Rectal smooth muscle tissue (tissue), 1 donor: ENCODE measurements around the gene TMED8.
"Not testable (repeated sequence)": the region's sequence is repeated elsewhere in the genome, so short reads cannot be mapped to it uniquely, and the experiment has no call there.

Experiments
- H3K27ac ChIP-seq: one replicate; pipeline ENCODE4 v1.7.0; 2013; ENCODE audit warnings: low read depth, low read length, inconsistent platforms
- H3K27me3 ChIP-seq: one replicate; pipeline ENCODE4 v1.7.0; 2013; ENCODE audit warnings: low read length; ENCODE audit not compliant: control insufficient read depth, insufficient read depth
- H3K36me3 ChIP-seq: one replicate; pipeline ENCODE4 v1.7.0; 2013; ENCODE audit warnings: low read length; ENCODE audit not compliant: control insufficient read depth, insufficient read depth
- H3K4me1 ChIP-seq: one replicate; pipeline ENCODE4 v1.7.0; 2013; ENCODE audit warnings: low read length; ENCODE audit not compliant: control insufficient read depth, insufficient read depth
- H3K4me3 ChIP-seq: one replicate; pipeline ENCODE4 v1.7.0; 2013; ENCODE audit warnings: low read length
- H3K9ac ChIP-seq: one replicate; pipeline ENCODE4 v1.7.0; 2013; ENCODE audit warnings: low read length

TMED8 gene

DNA sequence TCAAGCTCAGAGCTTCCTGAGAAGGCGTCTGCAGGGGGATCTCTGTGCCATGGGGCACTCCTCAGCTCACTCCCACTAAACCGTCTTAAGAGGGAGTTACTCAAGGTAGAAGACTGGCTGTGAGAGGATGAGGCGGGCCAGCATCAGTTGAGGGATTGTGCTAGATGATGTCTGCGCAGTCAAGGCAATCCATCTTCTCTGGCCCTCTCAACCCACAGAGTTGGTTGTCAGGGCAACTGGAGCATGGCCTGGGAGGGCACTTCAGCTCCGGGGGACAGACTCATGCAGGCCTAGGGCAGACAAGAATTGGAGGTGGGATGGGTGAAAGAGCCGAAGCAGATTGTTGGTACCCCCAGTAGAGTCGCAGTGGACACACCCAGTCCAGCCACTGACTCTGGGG, 47.0 kb downstream of the TMED8 start:
- H3K9ac ChIP-seq = no peak overlapping the region
- no peaks in the 10 kb centered on the region for H3K27me3 ChIP-seq
- H3K27ac ChIP-seq = no peak overlapping the region
- H3K4me1 ChIP-seq = no peaks in the 10 kb centered on the region
- H3K4me3 ChIP-seq = no peak overlapping the region
- no peaks in the 10 kb centered on the region for H3K36me3 ChIP-seq

DNA sequence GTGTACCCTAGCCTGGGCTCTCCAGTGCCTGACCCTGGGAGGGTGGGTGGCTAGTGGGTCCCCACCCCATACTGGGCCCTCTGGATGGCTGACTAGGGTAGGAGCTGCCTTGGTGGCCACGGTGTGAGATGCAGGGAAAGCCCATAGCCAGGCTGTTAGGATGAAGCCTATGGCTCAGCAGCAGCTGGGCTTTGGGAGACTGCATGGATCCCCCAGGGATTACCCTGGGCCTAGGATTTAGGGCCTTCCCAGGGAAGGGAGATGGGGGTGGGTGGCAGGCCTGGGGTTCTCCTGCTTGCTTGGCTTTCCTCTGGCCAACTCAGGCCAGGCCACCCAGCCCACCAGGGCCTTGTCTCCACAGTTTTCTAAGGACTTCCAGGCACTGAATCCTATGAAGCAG, 49.8 kb downstream of the TMED8 start:
- Histone ChIP-seq H3K36me3 (no peaks in the 10 kb centered on the region), H3K9ac (no peak overlapping the region), H3K4me3 (no peak overlapping the region), H3K4me1 (peaks cover 4% of the 10 kb centered on the region), H3K27me3 (no peaks in the 10 kb centered on the region), H3K27ac (no peak overlapping the region)

DNA sequence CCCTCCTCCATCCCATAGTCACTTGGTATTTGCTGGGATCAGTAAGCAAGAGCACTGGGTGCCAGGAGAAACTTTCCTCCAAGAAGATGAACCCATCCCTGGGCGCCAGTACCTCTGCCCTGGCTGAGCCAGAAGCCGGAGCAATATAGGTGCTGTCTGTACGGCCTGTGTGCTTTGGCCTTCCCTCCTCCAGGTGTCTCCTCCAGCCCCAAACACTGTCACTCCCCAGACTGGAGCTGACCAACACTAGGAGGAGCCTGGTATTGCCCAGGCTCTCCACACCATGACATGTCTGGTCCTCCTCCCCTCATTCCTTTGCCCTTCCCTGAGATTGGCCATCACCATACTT, 51.2 kb downstream of the TMED8 start:
- H3K9ac ChIP-seq = no peak overlapping the region
- no peaks in the 10 kb centered on the region for H3K36me3 ChIP-seq
- H3K27me3 ChIP-seq = no peaks in the 10 kb centered on the region
- H3K4me3 ChIP-seq = no peak overlapping the region
- no peak overlapping the region for H3K27ac ChIP-seq
- H3K4me1 ChIP-seq = peaks cover 5% of the 10 kb centered on the region

DNA sequence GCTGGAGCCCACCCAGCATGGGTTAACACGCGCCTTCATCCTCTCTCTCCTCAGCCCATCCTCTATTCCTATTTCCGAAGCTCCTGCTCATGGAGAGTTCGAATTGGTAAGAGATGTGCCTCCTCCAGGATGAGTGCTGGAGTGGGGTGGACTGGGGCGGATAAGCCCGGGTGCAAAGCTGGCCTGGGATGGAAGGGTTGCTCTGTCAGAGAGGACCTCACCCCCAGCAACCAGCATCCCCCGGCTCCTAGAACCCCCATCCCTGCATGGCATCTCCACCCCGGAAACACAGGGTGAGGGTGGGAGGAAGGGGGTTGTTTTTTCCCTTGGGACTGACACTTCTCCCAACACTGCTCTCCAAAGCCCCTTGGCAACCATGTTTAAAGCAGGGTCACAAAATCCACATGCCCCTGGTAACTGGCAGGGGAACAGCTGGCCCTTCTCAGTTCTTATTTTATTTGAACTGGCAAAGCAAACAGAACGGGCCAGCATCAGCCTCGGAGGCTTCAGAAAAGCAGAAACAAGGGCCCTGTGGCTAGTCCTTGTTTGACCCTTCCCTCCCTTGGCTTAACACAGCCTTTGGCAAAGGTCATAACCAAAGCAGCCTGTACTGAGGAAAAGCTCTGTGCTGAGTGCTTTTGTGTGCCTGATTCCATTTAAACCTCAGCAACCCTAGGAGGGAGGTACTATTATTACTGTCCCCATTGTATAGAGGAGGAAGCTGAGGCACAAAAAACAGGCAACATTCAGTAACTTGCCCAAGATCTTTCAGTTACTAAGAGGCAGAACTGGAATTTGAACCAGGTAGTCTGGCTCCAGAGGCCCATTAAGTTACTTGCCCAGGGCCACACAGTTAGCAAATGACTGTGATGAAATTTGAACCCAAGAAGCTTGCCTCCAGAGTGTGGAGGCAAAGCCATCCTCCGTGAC, 51.8 kb downstream of the TMED8 start:
- Histone ChIP-seq H3K4me1 (peaks cover 6% of the 10 kb centered on the region), H3K9ac (no peak overlapping the region), H3K27ac (no peak overlapping the region)

DNA sequence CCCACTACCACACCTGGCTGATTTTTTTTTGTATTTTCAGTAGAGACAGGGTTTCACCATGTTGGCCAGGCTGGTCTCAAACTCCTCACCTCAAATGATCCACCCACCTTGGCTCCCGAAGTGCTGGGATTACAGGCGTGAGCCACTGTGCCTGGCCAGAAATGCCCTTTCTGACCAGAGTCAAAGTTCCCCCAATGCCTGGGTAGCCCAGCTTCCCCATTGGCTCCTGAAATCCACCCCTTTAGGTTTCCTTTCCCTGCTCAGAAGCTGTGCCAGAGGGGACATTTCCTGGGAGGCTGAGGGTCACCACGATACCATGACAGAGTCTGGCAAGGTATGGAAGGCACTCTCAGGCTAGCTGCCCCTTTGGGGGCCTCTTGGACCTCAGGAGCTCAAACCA, 52.6 kb downstream of the TMED8 start:
- no peak overlapping the region for H3K9ac ChIP-seq
- H3K4me1 ChIP-seq = peaks cover 9% of the 10 kb centered on the region
- H3K4me3 ChIP-seq = no peak overlapping the region
- no peaks in the 10 kb centered on the region for H3K27me3 ChIP-seq
- H3K36me3 ChIP-seq = no peaks in the 10 kb centered on the region
- H3K27ac ChIP-seq = no peak overlapping the region

More for the DNA sequence above, 51.8 kb downstream of the TMED8 start:
- Histone ChIP-seq H3K4me3 (no peak overlapping the region), H3K27me3 (no peaks in the 10 kb centered on the region), H3K36me3 (no peaks in the 10 kb centered on the region)

DNA sequence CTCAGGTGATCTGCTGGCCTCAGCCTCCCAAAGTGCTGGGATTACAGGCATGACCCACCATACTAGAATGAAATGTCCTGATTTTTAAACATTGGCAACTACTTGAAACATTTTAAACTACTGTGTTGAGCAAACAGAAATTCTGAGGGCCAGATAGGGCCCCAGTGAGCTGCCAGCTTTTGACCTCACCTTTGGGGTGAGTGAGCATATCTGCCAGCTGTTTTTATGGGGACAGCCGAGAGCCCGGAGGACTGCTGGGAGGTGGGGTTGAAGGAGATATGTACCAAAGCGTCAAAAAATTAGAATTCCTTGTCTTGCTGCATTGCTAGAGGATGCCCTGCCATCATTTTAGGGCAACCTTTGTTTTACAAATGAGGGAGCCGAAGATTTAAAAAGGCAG, 53.3 kb downstream of the TMED8 start:
- no peak overlapping the region for H3K27ac ChIP-seq
- no peak overlapping the region for H3K9ac ChIP-seq
- H3K36me3 ChIP-seq = no peaks in the 10 kb centered on the region
- no peaks in the 10 kb centered on the region for H3K27me3 ChIP-seq
- H3K4me1 ChIP-seq = peaks cover 9% of the 10 kb centered on the region
- no peak overlapping the region for H3K4me3 ChIP-seq

DNA sequence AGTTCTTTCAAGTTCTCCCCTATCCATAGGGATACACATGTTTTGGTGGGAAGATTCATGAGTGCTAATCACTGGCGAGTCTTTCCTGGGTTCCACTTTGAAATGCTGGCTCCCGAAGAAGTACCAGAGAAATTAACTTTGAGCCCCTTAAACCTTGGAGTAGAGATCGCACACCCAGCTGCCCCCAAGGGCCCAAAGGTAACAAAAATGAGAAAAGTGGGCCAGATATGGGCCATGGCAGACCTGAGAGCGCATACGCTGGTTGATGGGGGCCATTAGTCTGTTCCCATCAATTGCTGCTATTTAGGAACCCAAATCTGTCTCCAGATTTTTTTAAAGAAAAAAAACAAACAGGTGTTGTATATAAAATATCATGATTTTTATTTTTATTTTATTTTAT, 53.9 kb downstream of the TMED8 start:
- Histone ChIP-seq H3K4me1 (peaks cover 9% of the 10 kb centered on the region), H3K4me3 (no peak overlapping the region), H3K27ac (no peak overlapping the region)

DNA sequence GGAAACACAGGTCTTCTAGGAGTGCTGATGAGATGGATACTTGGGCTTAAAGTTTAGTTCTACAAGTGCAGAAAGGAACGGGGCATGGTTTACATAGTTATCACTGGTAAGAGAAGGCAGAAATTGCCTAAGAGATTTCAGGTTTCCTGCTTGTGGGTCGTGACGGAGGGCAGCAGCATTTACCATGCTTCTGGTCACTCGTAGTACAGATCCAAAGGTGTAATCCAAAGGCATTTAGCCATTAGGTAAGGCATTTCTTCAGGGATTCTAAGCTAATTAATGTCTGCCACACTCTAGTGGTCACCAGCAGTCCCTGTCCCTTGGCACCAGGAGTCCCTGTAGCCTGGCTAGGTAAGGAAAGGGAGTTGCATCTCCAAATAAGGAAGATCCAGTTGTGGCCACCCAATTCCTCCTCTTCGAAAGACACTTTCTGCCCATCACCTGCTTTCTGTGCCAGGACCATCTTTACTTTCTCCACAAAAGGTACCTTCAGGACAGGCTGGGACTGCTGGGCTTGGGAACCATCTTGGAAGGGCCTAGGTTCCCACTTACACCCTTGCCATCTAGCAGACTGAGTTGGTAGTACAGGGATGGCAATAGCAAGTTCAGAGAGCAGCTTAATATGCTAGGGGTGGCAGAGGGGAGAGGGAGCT, 54.5 kb downstream of the TMED8 start:
- peak overlapping the region; percentile 62 for H3K4me3 ChIP-seq
- H3K27me3 ChIP-seq = no peaks in the 10 kb centered on the region
- peak overlapping the region; percentile 43 for H3K9ac ChIP-seq
- no peaks in the 10 kb centered on the region for H3K36me3 ChIP-seq
- H3K4me1 ChIP-seq = peaks cover 9% of the 10 kb centered on the region
- H3K27ac ChIP-seq = peak overlapping the region; percentile 99

More for the DNA sequence above, 53.9 kb downstream of the TMED8 start:
- no peaks in the 10 kb centered on the region for H3K36me3 ChIP-seq
- H3K27me3 ChIP-seq = no peaks in the 10 kb centered on the region
- H3K9ac ChIP-seq = no peak overlapping the region

DNA sequence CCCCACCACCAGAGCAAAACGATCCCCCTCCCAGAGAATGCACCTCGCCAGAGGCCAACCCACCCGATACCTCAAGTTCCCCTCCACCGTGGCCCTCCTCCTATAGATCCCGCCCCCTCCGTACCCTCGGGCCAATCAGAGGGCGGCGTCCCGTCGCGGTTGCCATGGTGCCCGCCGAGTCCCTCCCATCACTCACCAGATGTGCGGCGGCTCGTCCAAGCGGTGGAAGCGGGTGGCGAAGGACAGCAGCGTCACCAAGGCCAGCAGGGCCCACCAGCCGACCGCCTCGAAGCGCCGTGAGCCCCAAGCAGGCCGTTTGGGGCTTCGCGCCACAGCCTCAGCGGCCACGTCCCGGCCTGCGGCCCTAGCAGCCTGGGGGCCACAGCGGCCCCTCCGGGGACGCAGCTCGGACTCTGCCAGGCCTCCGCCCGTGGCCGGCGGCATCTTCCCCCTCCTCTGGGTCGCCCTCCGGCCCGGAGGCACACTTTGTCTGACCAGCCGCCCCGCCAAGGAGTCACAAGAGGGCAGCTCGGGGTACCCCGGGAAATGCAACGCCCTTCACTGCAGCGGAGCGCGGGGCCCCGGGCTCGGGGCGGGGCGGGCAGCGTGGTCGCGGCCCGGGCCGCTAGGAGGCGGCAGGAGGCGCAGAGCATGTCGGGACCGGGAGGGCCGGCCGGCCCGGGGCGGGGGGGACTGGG, 56.5 kb downstream of the TMED8 start, which contains the start of gene POMT2:
TSS of gene POMT2 (minus strand) at position 646 of the 698 bp plus-strand sequence. CDS start at position 444, 202 bp downstream.
- peaks cover 9% of the 10 kb centered on the region for H3K4me1 ChIP-seq
- H3K9ac ChIP-seq = peak within 1 kb of the TSS; percentile 75
- H3K4me3 ChIP-seq = peak within 1 kb of the TSS; percentile 97
- no peaks in the 10 kb centered on the region for H3K36me3 ChIP-seq
- H3K27ac ChIP-seq = peak within 1 kb of the TSS; percentile 99
- H3K27me3 ChIP-seq = no peaks in the 10 kb centered on the region

DNA sequence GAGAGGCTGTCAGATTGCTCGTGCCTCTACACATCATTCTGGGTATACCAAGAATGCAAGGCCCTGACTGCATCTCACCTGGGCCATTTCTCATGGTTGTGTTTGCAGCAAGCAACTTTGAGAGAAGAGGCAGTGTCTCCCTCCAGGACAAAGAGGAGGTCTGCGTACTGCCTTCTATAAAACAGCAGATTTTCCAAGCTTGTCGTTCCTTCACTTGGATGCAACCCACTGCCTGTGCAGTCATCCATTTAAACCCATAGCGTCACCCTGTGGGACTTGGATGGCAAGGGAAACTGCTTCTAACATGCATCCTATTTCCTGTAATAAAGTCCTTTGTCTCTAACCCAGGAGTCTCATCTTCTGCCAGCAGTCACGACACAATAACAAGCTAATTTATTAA, 57.5 kb downstream of the TMED8 start:
- Histone ChIP-seq H3K4me3 (no peak overlapping the region), H3K27me3 (no peaks in the 10 kb centered on the region), H3K4me1 (peaks cover 9% of the 10 kb centered on the region), H3K27ac (no peak overlapping the region), H3K9ac (no peak overlapping the region), H3K36me3 (no peaks in the 10 kb centered on the region)

DNA sequence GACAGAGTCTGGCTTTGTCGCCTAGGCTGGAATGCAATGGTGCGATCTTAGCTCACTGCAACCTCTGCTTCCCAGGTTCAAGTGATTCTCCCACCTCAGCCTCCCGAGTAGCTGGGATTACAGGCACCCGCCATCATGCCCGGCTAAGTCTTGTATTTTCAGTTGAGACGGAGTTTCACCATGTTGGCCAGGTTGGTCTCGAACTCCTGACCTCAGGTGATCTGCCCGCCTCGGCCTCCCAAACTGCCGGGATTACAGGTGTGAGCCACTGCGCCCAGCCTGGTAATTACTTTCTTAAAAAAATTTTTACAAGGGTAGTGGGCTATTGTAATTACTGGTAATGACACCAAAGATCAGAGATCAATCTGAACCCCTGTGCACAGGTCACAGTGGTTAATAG, 58.1 kb downstream of the TMED8 start:
- not testable (repeated sequence) for H3K27me3 ChIP-seq, H3K9ac ChIP-seq, H3K4me3 ChIP-seq, H3K36me3 ChIP-seq, H3K27ac ChIP-seq
- peaks cover 13% of the 10 kb centered on the region for H3K4me1 ChIP-seq

DNA sequence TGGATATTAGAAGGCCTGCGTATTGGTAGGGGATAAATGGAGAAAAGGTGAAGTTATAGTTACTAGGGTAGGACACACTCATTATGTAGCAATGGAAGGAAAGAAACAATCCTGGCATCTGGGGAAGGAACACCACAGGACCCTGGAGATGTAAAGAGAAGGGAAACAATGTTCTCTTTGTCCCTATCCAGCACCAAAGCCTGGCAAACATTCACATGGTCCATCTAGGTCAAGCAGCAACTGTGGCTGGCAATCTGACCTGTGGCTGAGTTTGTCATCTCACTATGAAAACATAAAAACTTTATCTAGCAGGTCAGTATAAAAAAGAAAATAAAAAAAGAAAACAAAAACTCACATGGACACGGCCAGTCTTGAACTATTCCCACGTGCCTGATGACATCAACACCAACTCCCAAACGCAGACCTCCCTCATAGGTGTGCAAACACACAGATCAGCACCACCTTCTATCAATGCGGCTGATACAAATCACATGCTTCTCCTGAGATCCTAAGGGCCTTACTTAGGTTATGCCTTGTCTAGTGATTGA, 58.8 kb downstream of the TMED8 start:
- H3K27ac ChIP-seq = no peak overlapping the region
- no peak overlapping the region for H3K9ac ChIP-seq
- no peak overlapping the region for H3K4me3 ChIP-seq
- H3K27me3 ChIP-seq = no peaks in the 10 kb centered on the region
- no peaks in the 10 kb centered on the region for H3K36me3 ChIP-seq
- peaks cover 13% of the 10 kb centered on the region for H3K4me1 ChIP-seq
